NCI-H1694 (cell line): ENCODE data around the gene GOLGA5.
"Not testable (repeated sequence)": the region's sequence is repeated elsewhere in the genome, so short reads cannot be mapped to it uniquely, and the experiment has no call there.

Experiments used
- DNase-seq: peaks from one replicate; lab custom pipeline; 2025; lab: John Stamatoyannopoulos, UW

The GOLGA5 gene

GRCh38 chr14:92820536-92820840, 26.4 kb downstream of the GOLGA5 start:
- DNase-seq: not testable (repeated sequence)

- no peak for DNase-seq
Observed at GRCh38 chr14:92830902-92831301, 36.8 kb downstream of the GOLGA5 start.

- DNase-seq: no peak
Observed at GRCh38 chr14:92832137-92832700, 38.1 kb downstream of the GOLGA5 start.

GRCh38 chr14:92841930-92842329, 47.8 kb downstream of the GOLGA5 start:
- DNase-seq: no peak

- no peak for DNase-seq
Observed at GRCh38 chr14:92844204-92844603, 50.1 kb downstream of the GOLGA5 start.

- DNase-seq: no peak
Observed at GRCh38 chr14:92846162-92846897, 52.2 kb downstream of the GOLGA5 start.

- no peak for DNase-seq
Observed at GRCh38 chr14:92847278-92847677, 53.2 kb downstream of the GOLGA5 start.

GRCh38 chr14:92847749-92848148, 53.6 kb downstream of the GOLGA5 start:
- DNase-seq: no peak

GRCh38 chr14:92848887-92849286, 54.8 kb downstream of the GOLGA5 start:
- peak; percentile 73 for DNase-seq

GRCh38 chr14:92850492-92850891, 56.4 kb downstream of the GOLGA5 start:
- DNase-seq: no peak

GRCh38 chr14:92853136-92853535, 59.0 kb downstream of the GOLGA5 start:
- not testable (repeated sequence) for DNase-seq

- DNase-seq: no peak
Observed at GRCh38 chr14:92860049-92860840, 66.1 kb downstream of the GOLGA5 start.

GRCh38 chr14:92861856-92862745, 68.0 kb downstream of the GOLGA5 start:
- no peak for DNase-seq

- no peak for DNase-seq
Observed at GRCh38 chr14:92863286-92864080, 69.4 kb downstream of the GOLGA5 start.

- DNase-seq: no peak
Observed at GRCh38 chr14:92865674-92866073, 71.6 kb downstream of the GOLGA5 start.

GRCh38 chr14:92866181-92866752, 72.2 kb downstream of the GOLGA5 start:
- no peak for DNase-seq

GRCh38 chr14:92866901-92867865, 73.1 kb downstream of the GOLGA5 start:
- peak; percentile 99 for DNase-seq

- no peak for DNase-seq
Observed at GRCh38 chr14:92874962-92875661, 81.0 kb downstream of the GOLGA5 start.

- DNase-seq: no peak
Observed at GRCh38 chr14:92877757-92878431, 83.8 kb downstream of the GOLGA5 start.
